Measurements from ENCODE around the gene CDH23.

The CDH23 gene

GRCh38 chr10:71575451-71575850 is 178.7 kb downstream of the CDH23 start:
- Histone ChIP-seq H3K4me3 (replicated peaks; ENCODE audit: low read depth, low read length) (no peak overlapping the region), H3K27me3 (replicated peaks; ENCODE audit: control insufficient read depth, insufficient read depth, low read length) (no peaks in the 10 kb centered on the region), H3K36me3 (ENCODE audit: control insufficient read depth, insufficient read depth, low read length) (no peaks in the 10 kb centered on the region)
- no peak for DNase-seq (ENCODE audit: extremely low read depth, insufficient read length)
- TF ChIP-seq CTCF (IDR thresholded peaks at IDR 0.05; ENCODE audit: insufficient read depth, low read length, poor library complexity, severe bottlenecking) = no peak

GRCh38 chr10:71575934-71576801 is 179.4 kb downstream of the CDH23 start:
- no peak for TF ChIP-seq CTCF (IDR thresholded peaks at IDR 0.05; ENCODE audit: insufficient read depth, low read length, poor library complexity, severe bottlenecking)
- H3K4me3 ChIP-seq (replicated peaks; ENCODE audit: low read depth, low read length) = no peak overlapping the region
- no peaks in the 10 kb centered on the region for H3K36me3 ChIP-seq (ENCODE audit: control insufficient read depth, insufficient read depth, low read length)
- no peak for DNase-seq (ENCODE audit: extremely low read depth, insufficient read length)
- H3K27me3 ChIP-seq (replicated peaks; ENCODE audit: control insufficient read depth, insufficient read depth, low read length) = no peaks in the 10 kb centered on the region; the same call in 1 of the 2 replicates

- no peak for DNase-seq (ENCODE audit: extremely low read depth, insufficient read length)
- Histone ChIP-seq H3K4me3 (replicated peaks; ENCODE audit: low read depth, low read length) (no peak overlapping the region), H3K27me3 (replicated peaks; ENCODE audit: control insufficient read depth, insufficient read depth, low read length) (no peaks in the 10 kb centered on the region; the same call in 1 of the 2 replicates), H3K36me3 (ENCODE audit: control insufficient read depth, insufficient read depth, low read length) (no peaks in the 10 kb centered on the region)
- no peak for TF ChIP-seq CTCF (IDR thresholded peaks at IDR 0.05; ENCODE audit: insufficient read depth, low read length, poor library complexity, severe bottlenecking)
Measured at GRCh38 chr10:71576842-71577241, 180.1 kb downstream of the CDH23 start.

GRCh38 chr10:71577345-71577744 is 180.6 kb downstream of the CDH23 start:
- Histone ChIP-seq H3K4me3 (replicated peaks; ENCODE audit: low read depth, low read length) (no peak overlapping the region), H3K36me3 (ENCODE audit: control insufficient read depth, insufficient read depth, low read length) (no peaks in the 10 kb centered on the region), H3K27me3 (replicated peaks; ENCODE audit: control insufficient read depth, insufficient read depth, low read length) (no peaks in the 10 kb centered on the region; the same call in 1 of the 2 replicates)
- no peak for DNase-seq (ENCODE audit: extremely low read depth, insufficient read length)
- TF ChIP-seq CTCF (IDR thresholded peaks at IDR 0.05; ENCODE audit: insufficient read depth, low read length, poor library complexity, severe bottlenecking) = no peak

- Histone ChIP-seq H3K36me3 (ENCODE audit: control insufficient read depth, insufficient read depth, low read length) (no peaks in the 10 kb centered on the region), H3K4me3 (replicated peaks; ENCODE audit: low read depth, low read length) (no peak overlapping the region), H3K27me3 (replicated peaks; ENCODE audit: control insufficient read depth, insufficient read depth, low read length) (no peaks in the 10 kb centered on the region; the same call in 1 of the 2 replicates)
- TF ChIP-seq CTCF (IDR thresholded peaks at IDR 0.05; ENCODE audit: insufficient read depth, low read length, poor library complexity, severe bottlenecking) = no peak
- no peak for DNase-seq (ENCODE audit: extremely low read depth, insufficient read length)
Measured at GRCh38 chr10:71578069-71578468, 181.3 kb downstream of the CDH23 start.
